HCT116 (cell line): ENCODE data around the gene HDGF. TPM values are rescaled to one million over a fixed set of nuclear protein-coding genes. Genes with fewer than 3 reads are reported as not detected.

ENCODE experiments used
- ATAC-seq: fragments of 200-7000 bp; cut with Tn5 transposase; 2 replicates; pipeline ENCODE4 v1.9.1; 2020; ENCODE audit warnings: mild to moderate bottlenecking, moderate library complexity
- BruUV-seq: library from RNA; stranded (reverse); fragments of 400-500 nt; replicated peaks from 2 replicates; lab custom pipeline; 2021; lab: Mats Ljungman, UMichigan
- CTCF ChIA-PET: fragments of 300-600 bp; sonication (Branson Sonifier 250); formaldehyde crosslinking; loops from one replicate; lab custom pipeline; 2021; ENCODE audit warnings: antibody characterized with exemption; lab: Charles Lee
- POLR2A ChIA-PET: fragments of 300-600, 350-600 bp; sonication (Branson Sonifier 250); formaldehyde crosslinking; loops from one replicate; lab custom pipeline; 2021; ENCODE audit warnings: antibody characterized with exemption; lab: Charles Lee
- RAD21 ChIA-PET, 2 experiments: fragments of 300-600 bp; sonication (Branson Sonifier 250); formaldehyde crosslinking; loops; one replicate each; lab custom pipeline; 2023; ENCODE audit warnings: low total read pairs in 2 of 2; ENCODE audit not compliant: uncharacterized antibody in 2 of 2, unreplicated experiment in 2 of 2, low non-redundant PET in 1 of 2; lab: Charles Lee
- DNase-seq: peaks from one replicate; pipeline ENCODE4 v3.0.0-alpha.2; 2010; ENCODE audit warnings: low read depth, low spot score
- H2AFZ ChIP-seq: fragments of 200-600 bp; shearing (Covaris generic), sonication (generic); 2 replicates; pipeline ENCODE4 v1.6.1; 2017; ENCODE audit warnings: low read depth, mixed run types, mixed read lengths, antibody characterized with exemption, low read length; ENCODE audit not compliant: poor library complexity, severe bottlenecking
- H3K27ac ChIP-seq: 2 replicates; pipeline ENCODE4 v1.5.1; 2012; ENCODE audit warnings: low read depth, low read length
- H3K27me3 ChIP-seq: fragments of 200-600 bp; sonication (generic); 2 replicates; pipeline ENCODE4 v1.6.1; 2016; ENCODE audit warnings: mixed run types, low read length, mixed read lengths; ENCODE audit not compliant: insufficient read depth
- H3K36me3 ChIP-seq, 2 experiments: fragments of 200-500 bp in 1 of 2; fragments of 200-600 bp in 1 of 2; sonication (Bioruptor generic) in 1 of 2; sonication (generic) in 1 of 2; 2 replicates each; pipeline versions ENCODE4 v1.5.1 to v1.6.1; 2014 to 2016; ENCODE audit warnings: low read length in 2 of 2, inconsistent platforms in 1 of 2, mixed read lengths in 1 of 2, mixed run types in 1 of 2; ENCODE audit not compliant: insufficient read depth in 2 of 2, control insufficient read depth in 1 of 2
- H3K4me1 ChIP-seq, 2 experiments: fragments of 200-600 bp in 1 of 2; sonication (generic) in 1 of 2; 2 replicates each; pipeline versions ENCODE4 v1.5.1 to v1.6.1; 2012 to 2017; ENCODE audit warnings: low read length in 2 of 2, inconsistent platforms in 1 of 2, mild to moderate bottlenecking in 1 of 2, mixed read lengths in 1 of 2, mixed run types in 1 of 2, moderate library complexity in 1 of 2; ENCODE audit not compliant: insufficient read depth in 2 of 2, control insufficient read depth in 1 of 2
- H3K4me2 ChIP-seq: fragments of 200-600 bp; sonication (generic); 2 replicates; pipeline ENCODE4 v1.6.1; 2017; ENCODE audit warnings: mixed run types, low read length, mixed read lengths
- H3K4me3 ChIP-seq, 2 experiments: fragments of 200-600 bp in 1 of 2; sonication (generic) in 1 of 2; replicated peaks in 1 of 2; 2 replicates each; pipeline ENCODE4 v1.5.1; 2011 to 2016; ENCODE audit warnings: low read length in 2 of 2, control low read depth in 1 of 2, low read depth in 1 of 2, mild to moderate bottlenecking in 1 of 2, mixed read lengths in 1 of 2, mixed run types in 1 of 2
- H3K79me2 ChIP-seq: fragments of 200-600 bp; sonication (generic); 2 replicates; pipeline ENCODE4 v1.6.1; 2017; ENCODE audit warnings: mild to moderate bottlenecking, mixed run types, low read length, moderate library complexity, mixed read lengths; ENCODE audit not compliant: insufficient read depth
- H3K9ac ChIP-seq: fragments of 200-600 bp; sonication (generic); 2 replicates; pipeline ENCODE4 v1.6.1; 2016; ENCODE audit warnings: low read length, mixed read lengths
- H3K9me2 ChIP-seq: fragments of 200-600 bp; sonication (generic), shearing (Covaris generic); 2 replicates; pipeline ENCODE4 v1.6.1; 2017; ENCODE audit warnings: mixed run types, mild to moderate bottlenecking, moderate library complexity; ENCODE audit not compliant: insufficient read depth
- H3K9me3 ChIP-seq, 2 experiments: fragments of 200-500 bp in 1 of 2; fragments of 200-600 bp in 1 of 2; sonication (Bioruptor generic) in 1 of 2; sonication (generic) in 1 of 2; 2 replicates each; pipeline ENCODE4 v1.6.1; 2014 to 2017; ENCODE audit warnings: low read length in 2 of 2, mixed read lengths in 2 of 2, inconsistent platforms in 1 of 2, low read depth in 1 of 2, mild to moderate bottlenecking in 1 of 2, mixed run types in 1 of 2, moderate library complexity in 1 of 2; ENCODE audit not compliant: control insufficient read depth in 1 of 2, insufficient read depth in 1 of 2
- H4K20me1 ChIP-seq: fragments of 200-600 bp; sonication (generic), shearing (Covaris generic); 2 replicates; pipeline ENCODE4 v1.6.1; 2017; ENCODE audit warnings: mixed run types, mild to moderate bottlenecking, moderate library complexity; ENCODE audit not compliant: insufficient read depth
- CBX3 ChIP-seq: IDR thresholded peaks from 2 replicates; pipeline ENCODE4 v1.6.1; 2012; ENCODE audit warnings: low read depth
- CTCF ChIP-seq, 3 experiments: fragments of 200-600 bp in 1 of 3; sonication (generic) in 1 of 3; IDR thresholded peaks in 2 of 3; conservative IDR thresholded peaks in 1 of 3; 2 replicates each; pipeline ENCODE4 v1.5.1; 2012 to 2017; ENCODE audit warnings: low read depth in 2 of 3, low read length in 2 of 3, antibody characterized with exemption in 1 of 3, borderline replicate concordance in 1 of 3, control low read depth in 1 of 3, mild to moderate bottlenecking in 1 of 3, mixed read lengths in 1 of 3, mixed run types in 1 of 3, moderate library complexity in 1 of 3; ENCODE audit not compliant: insufficient read depth in 1 of 3
- EGR1 ChIP-seq: IDR thresholded peaks from 2 replicates; pipeline ENCODE4 v1.6.1; 2012; ENCODE audit warnings: low read depth
- ELF1 ChIP-seq: IDR thresholded peaks from 2 replicates; pipeline ENCODE4 v1.6.1; 2012; ENCODE audit warnings: low read depth, borderline replicate concordance
- EZH2 ChIP-seq: fragments of 200-600 bp; sonication (generic); IDR thresholded peaks from 2 replicates; pipeline ENCODE4 v1.6.1; 2017; ENCODE audit warnings: antibody characterized with exemption, mixed run types
- EZH2phosphoT487 ChIP-seq: fragments of 200-600 bp; IDR thresholded peaks from 2 replicates; pipeline ENCODE4 v1.6.1; 2018; ENCODE audit warnings: antibody characterized with exemption, borderline replicate concordance
- JUND ChIP-seq: IDR thresholded peaks from 2 replicates; pipeline ENCODE4 v1.6.1; 2012
- MAX ChIP-seq: IDR thresholded peaks from 2 replicates; pipeline ENCODE4 v1.6.1; 2012
- RAD21 ChIP-seq: IDR thresholded peaks from 2 replicates; pipeline ENCODE4 v1.6.1; 2012; ENCODE audit warnings: low read depth, mild to moderate bottlenecking
- REST ChIP-seq: IDR thresholded peaks from 2 replicates; pipeline ENCODE4 v1.6.1; 2012; ENCODE audit warnings: low read depth
- SIN3A ChIP-seq: IDR thresholded peaks from 2 replicates; pipeline ENCODE4 v1.6.1; 2012; ENCODE audit warnings: low read depth
- SRF ChIP-seq: IDR thresholded peaks from 2 replicates; pipeline ENCODE4 v1.6.1; 2012; ENCODE audit warnings: low read depth
- TCF7L2 ChIP-seq: IDR thresholded peaks from 2 replicates; pipeline ENCODE4 v1.7.0; 2011; ENCODE audit warnings: borderline replicate concordance, inconsistent platforms; ENCODE audit not compliant: insufficient read depth, insufficient read length; ENCODE audit errors: extremely low read depth
- ZFX ChIP-seq: fragments of 450-650 bp; IDR thresholded peaks from 2 replicates; pipeline ENCODE4 v1.6.1; 2017
- ZNF274 ChIP-seq: fragments of 200-500 bp; sonication (Bioruptor generic); IDR thresholded peaks from 2 replicates; pipeline ENCODE4 v1.6.1; 2014; ENCODE audit warnings: mild to moderate bottlenecking, low read depth, low read length, inconsistent platforms
- intact Hi-C: fragments of 100-400 bp; cut with micrococcal nuclease; formaldehyde crosslinking; loops from 2 replicates; pipeline ENCODE4 v1.10.0; 2022
- total RNA-seq: library from RNA; stranded (reverse); gene quantifications from one replicate; pipeline ENCODE4 v1.2.1, GENCODE V29; 2021; ENCODE audit not compliant: unreplicated experiment

Gene HDGF
- total RNA-seq, 1 experiment from 2014 or later, result 304 TPM

- H3K4me2 ChIP-seq, result no peak overlapping the region
- BruUV-seq, result no TSS peak
- H3K27ac ChIP-seq, result peak overlapping the region; percentile 99
- peaks cover 35 to 67% of the 10 kb centered on the region in 2 experiments for H3K4me1 ChIP-seq
- no peak overlapping the region for H2AFZ ChIP-seq
- RAD21 ChIA-PET, result no interaction called here
- CTCF ChIA-PET, result interaction anchor here (0.7 kb wide), 1 partner anchor 145 kb away, joined by 3 read pairs; no protein-coding TSS in a partner anchor
- H3K9me2 ChIP-seq, result no peaks in the 10 kb centered on the region
- no peaks in the 10 kb centered on the region for H3K9me3 ChIP-seq
- TF ChIP-seq EZH2, result no peak
- no peak for TF ChIP-seq CTCF (IDR thresholded peaks at IDR 0.05 in 2 of 3, conservative IDR thresholded peaks at IDR 0.05 in 1 of 3; ENCODE audit: borderline replicate concordance in 1 of 3, insufficient read depth in 1 of 3, low read depth in 2 of 3, low read length in 2 of 3)
- no peak for TF ChIP-seq REST
- TF ChIP-seq JUND, result no peak
- no peak for TF ChIP-seq ELF1
- TF ChIP-seq TCF7L2, result no peak
- TF ChIP-seq MAX, result no peak
- no peak for TF ChIP-seq SRF
- TF ChIP-seq ZFX, result no peak
- no peak for TF ChIP-seq RAD21
- no peak for TF ChIP-seq ZNF274
- no peak for TF ChIP-seq SIN3A
- TF ChIP-seq EZH2phosphoT487, result no peak
- TF ChIP-seq EGR1, result no peak
- no peak for TF ChIP-seq CBX3
- peaks cover 16 to 21% of the 10 kb centered on the region in 2 experiments; a peak in 2 of 4 replicates for H3K36me3 ChIP-seq
- DNase-seq (no peak), ATAC-seq (no peak)
- intact Hi-C loops, result loop anchor here (10.0 kb wide), 1 partner anchor 240 kb away; the partner anchor contains the start of gene MEF2D
- 0 out of 2 replicates have a peak overlapping the region, but pooled peaks have one; percentile 94 for H3K9ac ChIP-seq
- no peaks in the 10 kb centered on the region for H3K27me3 ChIP-seq
- POLR2A ChIA-PET, result interaction anchor here (0.7 kb wide), 1 partner anchor 16 kb away, joined by 7 read pairs; the partner anchor contains the start of gene ISG20L2
- H3K4me3 ChIP-seq, result no peak overlapping the region
- no peaks in the 10 kb centered on the region for H4K20me1 ChIP-seq
- peaks cover 77% of the 10 kb centered on the region for H3K79me2 ChIP-seq
Measured at GRCh38 chr1:156744786-156745419, 6.6 kb downstream of the HDGF start.
